HUDEP-2 (cell line): ENCODE measurements around the gene GPN2.
A peak's percentile ranks its signal among the peaks of the same experiment; 100 is the strongest.
"Not testable (repeated sequence)": the region's sequence is repeated elsewhere in the genome, so short reads cannot be mapped to it uniquely, and the experiment has no call there.

Experiments used
- DNase-seq, 76 experiments: peaks; one replicate each; lab custom pipeline; 2025; ENCODE audit not compliant: unreplicated experiment in 76 of 76; lab: John Stamatoyannopoulos, UW

GPN2 gene

DNA sequence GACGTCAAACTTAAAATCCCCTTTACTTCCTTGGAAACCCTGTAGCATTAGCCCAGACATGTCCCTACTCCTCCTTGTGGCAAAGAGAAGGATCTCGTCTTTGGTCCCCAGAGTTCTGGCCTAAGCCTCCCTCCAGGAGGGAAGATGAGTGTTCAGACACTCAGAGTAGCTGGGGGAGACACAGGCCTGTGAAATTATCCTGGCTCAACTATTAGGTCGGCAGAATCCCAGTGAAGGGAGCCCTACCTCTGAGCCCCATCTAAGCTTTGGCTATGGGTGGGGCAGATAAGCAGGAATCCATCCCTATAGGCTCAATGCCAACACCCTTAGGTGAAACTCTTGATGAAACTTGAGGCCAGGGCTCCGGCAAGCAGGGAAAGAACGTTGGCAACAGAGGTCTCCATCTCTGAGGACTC is 28.8 kb downstream of the GPN2 start:
- DNase-seq, result no peak

- no peak for DNase-seq
Measured at GRCh38 chr1:26858891-26859640, 31.0 kb downstream of the GPN2 start.

DNA sequence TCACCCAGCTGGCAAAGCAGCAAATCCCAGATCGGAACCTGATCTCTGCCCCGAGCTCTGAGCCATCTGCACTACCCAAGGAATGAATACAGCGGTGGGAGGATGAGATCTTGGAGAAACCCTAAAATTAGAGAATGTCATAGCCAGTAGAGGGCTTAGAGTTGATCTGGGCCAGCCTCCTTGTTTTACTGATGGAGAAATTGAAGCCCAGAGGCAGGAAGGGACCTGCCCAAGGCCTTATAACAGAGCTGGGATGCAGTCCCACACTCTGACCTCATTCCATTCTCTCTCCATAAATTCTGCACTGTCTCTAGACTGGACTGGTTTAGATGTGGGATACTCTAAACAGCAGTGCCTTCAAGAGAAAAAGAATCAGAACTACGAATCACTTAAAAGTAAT is 31.9 kb downstream of the GPN2 start:
- no peak for DNase-seq

DNA sequence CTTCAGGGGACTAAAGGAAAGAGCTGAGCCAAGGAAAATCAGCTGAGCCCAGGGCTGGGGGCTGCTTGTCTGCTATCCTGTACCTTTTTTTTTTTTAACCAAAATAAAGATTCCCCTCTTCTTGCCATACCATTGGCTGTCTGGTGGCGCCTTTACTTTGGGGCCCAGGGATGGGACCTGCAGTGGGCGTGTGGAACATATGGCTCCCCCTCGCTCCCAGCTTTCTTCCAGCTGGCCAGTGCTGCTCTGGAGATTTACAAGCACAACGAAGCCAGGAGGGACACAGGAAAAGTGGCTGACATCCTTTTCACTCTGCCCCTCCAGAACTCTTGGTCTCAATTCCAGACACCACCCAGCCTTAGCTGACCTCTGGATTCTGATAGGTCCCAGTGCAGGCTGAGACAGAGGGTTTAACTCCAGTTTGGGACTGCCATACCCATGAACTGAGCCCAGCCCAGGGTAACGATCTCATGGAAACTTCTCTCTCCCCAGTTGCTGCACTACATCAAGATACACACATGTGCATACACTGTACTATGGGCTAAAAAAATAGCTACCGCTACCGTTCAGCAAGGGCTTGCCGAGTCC is 32.5 kb downstream of the GPN2 start:
- no peak for DNase-seq

DNA sequence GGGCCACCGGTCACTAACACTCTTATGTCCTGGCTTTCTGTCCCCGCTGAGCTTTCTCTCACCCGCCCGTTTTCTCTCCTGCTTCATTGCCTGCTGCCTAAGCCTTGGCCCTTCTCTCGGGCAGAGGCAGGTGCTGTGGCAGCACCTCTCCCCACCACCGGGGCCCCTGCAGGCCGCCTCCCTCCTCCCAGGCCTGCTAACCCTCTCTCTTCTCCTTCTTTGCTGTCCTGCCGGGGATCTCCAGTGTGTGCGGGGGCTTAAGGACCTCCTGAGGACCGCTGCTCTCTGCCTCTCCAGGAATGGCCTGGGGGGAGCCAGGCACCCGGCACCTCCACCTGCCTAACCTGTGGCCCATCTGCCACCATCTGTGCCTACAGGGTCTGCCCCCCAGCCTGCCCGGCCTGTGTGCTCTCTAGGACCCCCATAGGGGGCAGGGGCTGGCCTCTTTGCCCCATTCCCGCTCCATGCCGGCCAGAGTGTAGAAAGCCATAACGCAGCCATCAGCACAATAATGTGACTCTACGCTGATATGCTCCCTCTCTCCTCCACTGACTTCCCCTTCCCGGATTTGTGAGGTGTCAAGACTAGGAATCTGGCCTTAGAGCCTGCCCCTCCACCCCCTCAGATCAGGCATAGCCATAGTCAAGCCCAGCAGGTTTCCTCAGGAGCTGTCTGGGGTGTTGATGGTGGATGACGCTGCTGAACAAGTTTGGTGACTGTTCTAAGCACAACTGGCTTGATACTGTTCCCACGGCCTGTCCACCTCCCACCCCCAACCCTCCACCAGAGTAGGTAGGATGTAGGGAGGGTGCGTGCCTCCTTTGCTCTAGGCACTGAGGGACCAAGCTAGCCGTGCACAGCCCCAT is 33.2 kb downstream of the GPN2 start:
- no peak for DNase-seq

DNA sequence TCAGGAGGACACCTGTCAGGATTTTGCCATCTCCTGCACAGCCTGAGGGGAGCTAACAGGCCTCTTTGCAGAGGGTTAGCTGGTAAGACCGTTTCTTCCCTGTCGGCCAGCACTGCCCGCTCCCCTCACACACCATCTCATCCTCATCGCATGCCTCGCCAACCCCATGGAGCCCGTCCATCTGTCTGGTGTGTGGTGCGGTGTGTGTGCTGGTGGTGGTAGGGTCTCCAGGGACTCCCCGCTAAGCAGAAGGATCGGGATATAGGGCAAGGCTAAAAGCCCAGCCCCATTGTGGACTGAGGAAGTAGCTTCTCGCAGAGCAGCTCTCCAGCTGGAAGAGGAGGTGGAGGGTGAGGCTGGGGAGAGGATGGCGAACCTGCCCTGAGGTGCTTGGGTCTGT is 33.9 kb downstream of the GPN2 start:
- DNase-seq, result no peak

- no peak for DNase-seq
Measured at GRCh38 chr1:26855636-26856035, 34.4 kb downstream of the GPN2 start.

GRCh38 chr1:26854906-26855305 is 35.2 kb downstream of the GPN2 start:
- peak in 26 of 76 experiments; percentile 2 to 35 (median 18) for DNase-seq

GRCh38 chr1:26853600-26853999 is 36.5 kb downstream of the GPN2 start:
- no peak for DNase-seq

DNA sequence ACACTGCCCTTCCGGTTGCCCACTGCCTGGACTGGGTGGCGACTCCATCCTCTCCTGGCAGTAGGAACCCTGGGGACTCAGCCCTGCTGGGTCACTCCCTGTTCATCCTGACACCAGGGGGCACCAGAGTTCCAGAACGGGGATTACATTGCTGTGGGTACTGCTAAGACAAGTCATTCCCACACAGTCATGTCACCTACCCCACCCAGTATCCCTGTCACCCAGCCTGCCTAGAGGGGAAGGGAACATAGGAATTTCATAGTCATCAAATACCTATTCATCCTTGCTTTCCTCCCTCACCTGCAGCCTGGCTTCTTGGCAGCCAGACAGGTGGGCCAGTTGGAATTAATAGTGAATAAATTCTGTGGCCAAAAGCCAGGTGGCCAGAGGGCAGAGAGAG is 36.9 kb downstream of the GPN2 start:
- DNase-seq, result peak in 74 of 76 experiments; percentile 9 to 91 (median 70)

DNA sequence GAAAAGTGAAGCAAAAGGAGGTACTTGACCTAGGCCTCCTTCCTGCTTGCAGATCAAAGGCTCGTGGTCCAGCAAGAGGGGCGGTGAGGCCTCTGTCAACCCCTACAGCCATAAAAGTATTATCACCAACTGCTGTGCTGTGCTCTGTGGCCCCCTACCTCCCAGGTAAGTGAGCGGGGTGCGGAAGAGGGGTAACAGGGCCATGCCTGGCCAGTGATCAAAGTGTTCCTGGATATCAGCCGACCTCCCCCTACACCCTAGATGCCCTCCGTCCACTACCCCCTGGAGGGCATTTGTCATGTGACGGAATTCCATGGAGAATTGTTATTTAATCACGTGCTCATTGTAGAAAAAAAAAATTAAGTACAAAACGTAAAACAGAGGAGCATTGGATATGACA is 37.4 kb downstream of the GPN2 start:
- DNase-seq, result no peak

GRCh38 chr1:26851106-26851684 is 38.9 kb downstream of the GPN2 start:
- no peak for DNase-seq

GRCh38 chr1:26848941-26849774 is 40.9 kb downstream of the GPN2 start:
- no peak for DNase-seq

DNA sequence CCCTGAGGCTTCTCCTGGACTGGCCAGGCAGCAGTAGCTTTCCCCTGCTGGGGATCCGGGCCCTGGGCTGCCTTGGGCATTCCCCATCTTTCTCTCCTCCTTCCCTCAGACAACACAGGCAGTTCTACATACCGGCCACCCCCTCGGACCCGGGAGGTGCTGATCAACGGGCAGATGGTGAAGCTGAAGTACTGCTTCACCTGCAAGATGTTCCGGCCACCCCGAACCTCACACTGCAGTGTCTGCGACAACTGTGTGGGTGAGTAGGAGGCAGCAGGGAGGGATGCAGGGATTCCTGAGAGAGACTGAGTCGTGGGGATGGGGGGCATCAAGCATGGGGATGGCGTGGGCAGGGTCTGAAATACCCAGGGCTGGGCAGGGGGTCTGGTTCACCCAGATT is 41.6 kb downstream of the GPN2 start:
- DNase-seq, result no peak

- not testable (repeated sequence) for DNase-seq
Measured at GRCh38 chr1:26847826-26848225, 42.3 kb downstream of the GPN2 start.

- no peak for DNase-seq
Measured at GRCh38 chr1:26844424-26845196, 45.5 kb downstream of the GPN2 start.

- no peak for DNase-seq
Measured at GRCh38 chr1:26839779-26840178, 50.3 kb downstream of the GPN2 start.

DNA sequence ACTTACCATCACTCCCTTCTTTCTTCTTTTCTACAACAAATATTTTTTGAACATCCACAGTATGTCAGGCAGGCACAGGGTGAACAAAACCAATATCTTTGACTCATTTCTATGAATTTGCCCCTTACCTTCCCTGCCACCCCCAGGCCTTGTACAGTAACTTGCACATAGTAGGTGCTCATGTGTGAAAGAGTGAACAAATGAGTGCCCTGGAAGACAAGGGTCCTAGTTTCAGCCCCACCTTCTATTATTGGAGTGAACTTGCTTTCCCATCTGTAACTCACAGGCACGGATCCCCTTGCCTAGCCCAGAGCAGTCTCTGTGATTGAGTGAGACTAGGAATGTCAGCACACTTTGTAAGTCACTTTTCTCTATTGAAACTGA is 50.8 kb downstream of the GPN2 start:
- DNase-seq, result no peak

DNA sequence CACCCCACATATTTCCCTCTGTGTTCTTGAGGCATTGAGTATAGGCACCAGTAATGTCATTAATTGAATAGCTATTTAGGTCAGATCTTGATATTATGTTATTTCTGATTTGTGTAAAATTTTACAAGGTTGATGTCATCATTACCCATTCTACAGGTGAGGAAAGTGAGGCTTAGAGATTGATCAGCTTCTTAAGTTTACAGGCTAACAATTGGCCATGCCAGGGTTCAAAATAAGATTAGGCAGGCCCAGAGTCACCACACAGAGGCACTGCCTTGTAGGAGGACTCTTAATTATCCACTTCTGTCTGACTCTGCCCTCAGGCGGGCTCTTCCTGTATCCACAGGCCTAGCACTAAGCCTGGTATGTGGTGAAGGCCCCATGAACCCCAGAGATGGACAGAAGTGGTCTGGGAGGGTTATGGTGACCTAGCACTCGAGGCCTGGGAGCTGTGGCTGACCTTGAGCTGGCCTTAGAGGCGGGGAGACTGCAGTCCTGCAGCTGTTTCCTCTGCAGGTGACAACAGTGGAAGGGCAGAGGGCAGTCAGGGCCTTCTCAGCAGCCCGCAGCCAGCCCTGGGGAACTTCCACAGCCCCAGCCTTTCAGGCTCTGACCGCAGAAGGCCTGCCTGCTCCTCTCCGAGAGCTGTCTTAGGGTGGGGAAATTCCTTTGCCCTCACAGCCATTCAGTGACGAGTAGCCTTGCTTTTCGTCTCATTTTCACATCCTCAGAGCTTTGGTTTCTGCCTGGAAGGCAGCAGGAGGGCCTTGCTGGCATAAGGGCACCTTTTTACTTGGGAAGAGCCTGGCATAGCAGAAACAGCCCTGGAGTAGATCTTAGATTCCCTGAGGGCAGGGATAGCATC is 51.4 kb downstream of the GPN2 start:
- no peak for DNase-seq
